ENCODE data around the gene ZBTB16. TPM values are rescaled to one million over a fixed set of nuclear protein-coding genes. Genes with fewer than 3 reads are reported as not detected.
A peak's percentile ranks its signal among the peaks of the same experiment; 100 is the strongest.

The ZBTB16 gene
- total RNA-seq, 4 donors from 2014 or later: 25.5 to 302 (median 151) TPM

DNA sequence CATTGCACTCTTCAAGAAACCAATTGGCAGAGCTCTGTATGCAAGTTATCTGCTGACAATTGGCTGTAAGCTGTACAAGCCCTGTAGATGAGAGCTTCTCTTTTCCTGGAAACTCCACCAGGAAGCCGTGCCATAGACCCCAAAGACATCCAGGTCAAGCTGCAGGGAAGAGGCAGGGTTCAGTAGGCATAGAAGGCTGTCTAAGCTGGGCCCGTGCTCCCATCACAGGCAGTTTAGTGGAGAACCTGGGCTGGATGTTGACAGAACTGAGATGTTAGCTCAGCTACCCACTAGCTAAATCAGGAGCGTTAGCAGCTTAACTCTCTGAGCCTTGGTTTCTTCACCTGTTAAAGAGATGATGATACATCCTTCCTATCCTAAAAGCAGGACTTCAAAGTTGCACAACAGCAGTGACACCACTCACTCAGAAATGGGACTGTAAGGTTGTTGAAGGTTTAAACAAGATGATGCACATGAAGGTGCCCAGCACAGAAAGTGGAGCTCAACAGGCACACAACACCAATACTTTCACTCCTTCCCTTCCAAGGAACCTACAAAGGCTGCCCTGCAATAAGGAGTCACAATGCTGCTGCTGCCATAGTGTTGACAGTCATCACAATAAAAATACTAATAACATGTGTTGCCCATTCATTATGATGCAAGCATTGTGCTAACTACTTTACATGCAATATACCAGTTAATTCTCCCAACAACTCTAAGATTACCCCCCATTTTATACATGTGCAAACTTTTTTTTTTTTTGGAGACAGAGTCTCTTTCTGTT is 115.4 kb downstream of the ZBTB16 start:
- H3K4me1 ChIP-seq: peaks cover 52 to 77% of the 10 kb centered on the region in 2 donors
- no peak overlapping the region for H3K4me3 ChIP-seq
- no peaks in the 10 kb centered on the region for H3K27me3 ChIP-seq
- H3K36me3 ChIP-seq: no peaks in the 10 kb centered on the region
- TF ChIP-seq, protein P1, sequence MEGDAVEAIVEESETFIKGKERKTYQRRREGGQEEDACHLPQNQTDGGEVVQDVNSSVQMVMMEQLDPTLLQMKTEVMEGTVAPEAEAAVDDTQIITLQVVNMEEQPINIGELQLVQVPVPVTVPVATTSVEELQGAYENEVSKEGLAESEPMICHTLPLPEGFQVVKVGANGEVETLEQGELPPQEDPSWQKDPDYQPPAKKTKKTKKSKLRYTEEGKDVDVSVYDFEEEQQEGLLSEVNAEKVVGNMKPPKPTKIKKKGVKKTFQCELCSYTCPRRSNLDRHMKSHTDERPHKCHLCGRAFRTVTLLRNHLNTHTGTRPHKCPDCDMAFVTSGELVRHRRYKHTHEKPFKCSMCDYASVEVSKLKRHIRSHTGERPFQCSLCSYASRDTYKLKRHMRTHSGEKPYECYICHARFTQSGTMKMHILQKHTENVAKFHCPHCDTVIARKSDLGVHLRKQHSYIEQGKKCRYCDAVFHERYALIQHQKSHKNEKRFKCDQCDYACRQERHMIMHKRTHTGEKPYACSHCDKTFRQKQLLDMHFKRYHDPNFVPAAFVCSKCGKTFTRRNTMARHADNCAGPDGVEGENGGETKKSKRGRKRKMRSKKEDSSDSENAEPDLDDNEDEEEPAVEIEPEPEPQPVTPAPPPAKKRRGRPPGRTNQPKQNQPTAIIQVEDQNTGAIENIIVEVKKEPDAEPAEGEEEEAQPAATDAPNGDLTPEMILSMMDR (IDR thresholded peaks at IDR 0.05): no peak
- TF ChIP-seq POLR2A (IDR thresholded peaks at IDR 0.05): no peak
- no peak for DNase-seq
- H3K27ac ChIP-seq: peak overlapping the region; percentile 98 to 100
- intact Hi-C loops (cut with DNase I; ENCODE audit: low total_unique reads): loop anchor here (10.0 kb wide), 1 partner anchor 130 kb away; no protein-coding TSS in a partner anchor
- H3K9me3 ChIP-seq: no peaks in the 10 kb centered on the region

DNA sequence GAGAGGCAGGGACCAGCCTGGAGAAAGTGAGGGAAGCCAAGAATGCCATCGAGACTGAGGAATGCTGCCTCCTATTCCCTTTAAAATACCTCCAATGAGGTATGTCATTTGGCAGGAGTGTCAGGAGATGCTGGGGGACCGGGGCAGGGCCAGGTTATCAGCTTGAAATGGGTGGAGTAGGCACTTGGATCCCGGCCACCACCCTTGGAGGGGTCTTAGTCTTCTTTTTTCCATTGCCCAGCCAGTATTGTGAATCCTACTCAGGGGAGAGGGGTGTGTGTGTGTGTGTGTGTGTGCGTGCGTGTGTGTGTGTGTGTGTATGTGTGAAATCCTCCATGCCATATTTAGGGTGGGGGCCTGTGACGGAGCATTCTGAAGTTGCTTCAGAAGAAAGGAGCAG is 116.2 kb downstream of the ZBTB16 start:
- peaks cover 51 to 71% of the 10 kb centered on the region in 2 donors for H3K4me1 ChIP-seq
- peak in 1 of 2 donors; percentile 39 for DNase-seq
- TF ChIP-seq, protein P1 (IDR thresholded peaks at IDR 0.05): no peak
- TF ChIP-seq POLR2A (IDR thresholded peaks at IDR 0.05): no peak
- H3K27ac ChIP-seq: peak overlapping the region; percentile 98 to 100
- H3K9me3 ChIP-seq: no peaks in the 10 kb centered on the region
- H3K27me3 ChIP-seq: no peaks in the 10 kb centered on the region
- H3K36me3 ChIP-seq: no peaks in the 10 kb centered on the region
- H3K4me3 ChIP-seq: no peak overlapping the region
- intact Hi-C loops (cut with DNase I; ENCODE audit: low total_unique reads): loop anchor here (10.0 kb wide), 1 partner anchor 131 kb away; no protein-coding TSS in a partner anchor

DNA sequence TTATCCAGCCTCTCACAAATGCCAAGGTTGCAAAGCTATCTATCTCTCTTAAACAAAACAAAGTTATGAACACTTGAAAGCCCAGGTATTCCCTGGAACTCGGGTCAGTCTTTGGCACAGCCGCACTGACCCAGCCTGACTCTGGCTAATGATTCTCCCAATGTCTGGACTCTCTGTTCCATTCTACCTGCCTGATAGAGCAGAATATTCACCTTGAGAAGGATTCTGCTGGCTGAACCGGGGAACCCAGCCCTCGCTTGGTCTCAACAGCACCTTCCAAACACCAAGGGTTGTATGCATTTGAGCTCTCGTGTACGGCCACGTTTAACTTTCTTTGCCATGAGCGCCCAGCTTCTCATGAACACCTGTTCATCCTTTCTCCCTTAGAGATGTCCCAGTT is 116.8 kb downstream of the ZBTB16 start:
- no peak for DNase-seq
- TF ChIP-seq, protein P1 (IDR thresholded peaks at IDR 0.05): no peak
- no peak for TF ChIP-seq POLR2A (IDR thresholded peaks at IDR 0.05)
- no peaks in the 10 kb centered on the region for H3K9me3 ChIP-seq
- no peaks in the 10 kb centered on the region for H3K27me3 ChIP-seq
- no peak overlapping the region for H3K4me3 ChIP-seq
- H3K27ac ChIP-seq: peak overlapping the region; percentile 98 to 100
- H3K4me1 ChIP-seq: peaks cover 46 to 65% of the 10 kb centered on the region in 2 donors
- intact Hi-C loops (cut with DNase I; ENCODE audit: low total_unique reads): loop anchor here (10.0 kb wide), 1 partner anchor 132 kb away; no protein-coding TSS in a partner anchor
- no peaks in the 10 kb centered on the region for H3K36me3 ChIP-seq

DNA sequence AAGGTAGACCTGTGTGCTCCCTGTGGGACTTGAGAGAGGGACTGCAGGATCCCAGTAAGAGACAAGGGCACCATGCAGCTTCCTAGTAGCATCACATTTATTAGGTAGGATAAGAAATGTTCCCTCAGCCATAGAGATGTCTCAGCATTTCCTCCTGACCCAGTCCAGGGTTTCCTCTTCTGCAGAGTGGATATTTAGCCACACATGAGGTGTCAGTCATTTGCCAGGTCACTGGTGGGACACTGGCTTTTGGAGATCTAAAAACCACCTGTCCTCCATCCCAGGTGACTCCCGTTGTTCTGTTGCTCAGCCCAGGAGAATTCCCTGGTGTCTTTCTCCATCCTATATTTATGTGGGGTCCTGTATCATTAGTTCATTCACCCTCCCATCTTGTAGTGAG is 119.1 kb downstream of the ZBTB16 start:
- TF ChIP-seq POLR2A (IDR thresholded peaks at IDR 0.05): no peak
- TF ChIP-seq, protein P1 (IDR thresholded peaks at IDR 0.05): no peak
- Histone ChIP-seq H3K9me3 (no peaks in the 10 kb centered on the region), H3K27ac (peak overlapping the region; percentile 98 to 100), H3K4me1 (peaks cover 34 to 43% of the 10 kb centered on the region in 2 donors), H3K27me3 (no peaks in the 10 kb centered on the region), H3K4me3 (no peak overlapping the region), H3K36me3 (no peaks in the 10 kb centered on the region)
- intact Hi-C loops (cut with DNase I; ENCODE audit: low total_unique reads): loop anchor here (10.0 kb wide), 1 partner anchor 134 kb away; no protein-coding TSS in a partner anchor
- DNase-seq: no peak

Measured in uterus (tissue), 4 donors.